KOPT-K1 (cell line): ENCODE data around the gene KANK4.
"Not testable (repeated sequence)": the region's sequence is repeated elsewhere in the genome, so short reads cannot be mapped to it uniquely, and the experiment has no call there.

Source experiments
- H3K27ac ChIP-seq: fragments of 200-600 bp; sonication (generic); 2 replicates; pipeline ENCODE4 v1.5.1; 2016; ENCODE audit warnings: antibody characterized with exemption, mild to moderate bottlenecking, low read depth, low read length; ENCODE audit not compliant: poor library complexity, severe bottlenecking
- H3K36me3 ChIP-seq: fragments of 200-600 bp; sonication (generic); 2 replicates; pipeline ENCODE4 v1.5.1; 2017; ENCODE audit warnings: antibody characterized with exemption, mild to moderate bottlenecking, low read length, moderate library complexity; ENCODE audit not compliant: insufficient read depth
- H3K9me3 ChIP-seq: fragments of 200-600 bp; sonication (generic); 2 replicates; pipeline ENCODE4 v1.5.1; 2017; ENCODE audit warnings: antibody characterized with exemption, low read length, mild to moderate bottlenecking; ENCODE audit not compliant: insufficient read depth, poor library complexity, severe bottlenecking

Gene KANK4

GRCh38 chr1:62229932-62230331, 89.3 kb downstream of the KANK4 start:
- H3K36me3 ChIP-seq = no peaks in the 10 kb centered on the region
- no peaks in the 10 kb centered on the region for H3K9me3 ChIP-seq
- no peak overlapping the region for H3K27ac ChIP-seq

GRCh38 chr1:62229468-62229867, 89.8 kb downstream of the KANK4 start:
- H3K9me3 ChIP-seq = no peaks in the 10 kb centered on the region
- no peaks in the 10 kb centered on the region for H3K36me3 ChIP-seq
- no peak overlapping the region for H3K27ac ChIP-seq

- Histone ChIP-seq H3K9me3 (no peaks in the 10 kb centered on the region), H3K36me3 (no peaks in the 10 kb centered on the region), H3K27ac (no peak overlapping the region)
Observed at GRCh38 chr1:62228883-62229187, 90.4 kb downstream of the KANK4 start.

GRCh38 chr1:62228136-62228882, 90.9 kb downstream of the KANK4 start:
- no peaks in the 10 kb centered on the region for H3K36me3 ChIP-seq
- no peaks in the 10 kb centered on the region for H3K9me3 ChIP-seq
- H3K27ac ChIP-seq = no peak overlapping the region

GRCh38 chr1:62227496-62227895, 91.7 kb downstream of the KANK4 start:
- Histone ChIP-seq H3K9me3 (no peaks in the 10 kb centered on the region), H3K27ac (no peak overlapping the region), H3K36me3 (no peaks in the 10 kb centered on the region)

GRCh38 chr1:62224182-62224581, 95.1 kb downstream of the KANK4 start:
- Histone ChIP-seq H3K36me3 (no peaks in the 10 kb centered on the region), H3K27ac (no peak overlapping the region), H3K9me3 (no peaks in the 10 kb centered on the region)

- no peak overlapping the region for H3K27ac ChIP-seq
- H3K9me3 ChIP-seq = no peaks in the 10 kb centered on the region
- no peaks in the 10 kb centered on the region for H3K36me3 ChIP-seq
Observed at GRCh38 chr1:62222321-62222720, 96.9 kb downstream of the KANK4 start.

GRCh38 chr1:62221171-62221570, 98.1 kb downstream of the KANK4 start:
- H3K27ac ChIP-seq = no peak overlapping the region
- no peaks in the 10 kb centered on the region for H3K9me3 ChIP-seq
- no peaks in the 10 kb centered on the region for H3K36me3 ChIP-seq

GRCh38 chr1:62220456-62220855, 98.8 kb downstream of the KANK4 start:
- not testable (repeated sequence) for H3K9me3 ChIP-seq, H3K27ac ChIP-seq, H3K36me3 ChIP-seq

- Histone ChIP-seq H3K36me3 (no peaks in the 10 kb centered on the region), H3K27ac (no peak overlapping the region), H3K9me3 (no peaks in the 10 kb centered on the region)
Observed at GRCh38 chr1:62218604-62219003, 100.6 kb downstream of the KANK4 start.

GRCh38 chr1:62213075-62213914, 105.9 kb downstream of the KANK4 start:
- Histone ChIP-seq H3K9me3 (peaks cover 12% of the 10 kb centered on the region), H3K27ac (no peak overlapping the region), H3K36me3 (no peaks in the 10 kb centered on the region)

GRCh38 chr1:62212411-62212810, 106.8 kb downstream of the KANK4 start:
- Histone ChIP-seq H3K36me3 (no peaks in the 10 kb centered on the region), H3K9me3 (peaks cover 12% of the 10 kb centered on the region), H3K27ac (no peak overlapping the region)

GRCh38 chr1:62210960-62211359, 108.3 kb downstream of the KANK4 start:
- Histone ChIP-seq H3K9me3 (peaks cover 12% of the 10 kb centered on the region), H3K27ac (no peak overlapping the region), H3K36me3 (no peaks in the 10 kb centered on the region)

GRCh38 chr1:62209931-62210595, 109.2 kb downstream of the KANK4 start:
- Histone ChIP-seq H3K36me3 (no peaks in the 10 kb centered on the region), H3K9me3 (peaks cover 12% of the 10 kb centered on the region), H3K27ac (no peak overlapping the region)

GRCh38 chr1:62208970-62209369, 110.3 kb downstream of the KANK4 start:
- Histone ChIP-seq H3K9me3 (peaks cover 12% of the 10 kb centered on the region), H3K27ac (no peak overlapping the region), H3K36me3 (no peaks in the 10 kb centered on the region)
